Natural killer cell (primary cell): ENCODE measurements around the gene RXFP3. TPM values are rescaled to one million over a fixed set of nuclear protein-coding genes. Genes with fewer than 3 reads are reported as not detected.

Experiments
- ATAC-seq, 3 donors: fragments of 150-1000 bp in 2 of 3; fragments of 200-7000 bp in 1 of 3; cut with Tn5 transposase; 1 replicate in 1 of 3; 2 replicates in 2 of 3; pipeline ENCODE4 v1.10.0; 2021; ENCODE audit warnings: mild to moderate bottlenecking in 2 of 3, moderate library complexity in 2 of 3
- DNase-seq, 2 donors: peaks; one replicate each; pipeline versions ENCODE4 v3.0.0 to v3.0.0-alpha.2; 2013 to 2021; ENCODE audit warnings: mixed read lengths in 1 of 2
- H3K27ac ChIP-seq: one replicate; pipeline ENCODE4 v1.5.1; 2013; ENCODE audit warnings: mild to moderate bottlenecking, low read length
- H3K27me3 ChIP-seq: one replicate; pipeline ENCODE4 v1.6.1; 2013; ENCODE audit warnings: low read length; ENCODE audit not compliant: control insufficient read depth, insufficient read depth
- H3K36me3 ChIP-seq: one replicate; pipeline ENCODE4 v1.6.1; 2013; ENCODE audit warnings: low read length; ENCODE audit not compliant: control insufficient read depth, insufficient read depth
- H3K4me1 ChIP-seq: one replicate; pipeline ENCODE4 v1.6.1; 2013; ENCODE audit warnings: low read length; ENCODE audit not compliant: control insufficient read depth, insufficient read depth
- H3K4me3 ChIP-seq: one replicate; pipeline ENCODE4 v1.5.1; 2013; ENCODE audit warnings: low read length
- H3K9me3 ChIP-seq: one replicate; pipeline ENCODE4 v1.6.1; 2013; ENCODE audit warnings: low read length; ENCODE audit not compliant: control insufficient read depth, insufficient read depth
- H3K27ac Mint-ChIP-seq, 2 donors: one replicate each; pipeline ENCODE4 v1.8.0; 2022; ENCODE audit warnings: mild to moderate bottlenecking in 2 of 2, mixed read lengths in 2 of 2, moderate library complexity in 1 of 2
- H3K27me3 Mint-ChIP-seq, 2 donors: one replicate each; pipeline ENCODE4 v1.8.0; 2022; ENCODE audit warnings: low read depth in 2 of 2, mixed read lengths in 2 of 2
- H3K36me3 Mint-ChIP-seq: one replicate; pipeline ENCODE4 v1.8.0; 2022; ENCODE audit warnings: mixed read lengths
- H3K4me1 Mint-ChIP-seq, 2 donors: one replicate each; pipeline ENCODE4 v1.8.0; 2022; ENCODE audit warnings: mixed read lengths in 2 of 2
- H3K4me3 Mint-ChIP-seq: one replicate; pipeline ENCODE4 v1.8.0; 2022; ENCODE audit warnings: mild to moderate bottlenecking, moderate library complexity, mixed read lengths
- H3K9me3 Mint-ChIP-seq, 2 donors: one replicate each; pipeline ENCODE4 v1.8.0; 2022; ENCODE audit warnings: mixed read lengths in 2 of 2
- WGBS: methylation state at CpG from one replicate; pipeline ENCODE4 v1.1.7; 2013; ENCODE audit warnings: missing lambda C conversion rate; ENCODE audit not compliant: insufficient coverage; 5-methylcytosine and 5-hydroxymethylcytosine counted together
- intact Hi-C: fragments of 100-400 bp; cut with micrococcal nuclease; formaldehyde crosslinking; loops from one replicate; pipeline ENCODE4 v1.14.2; 2022
- total RNA-seq, 4 donors: library from RNA; stranded (reverse); fragments of 120-200 nt in 1 of 4; gene quantifications; one replicate each; pipeline versions ENCODE4 v1.2.3 to v1.2.4, GENCODE V29; 2013 to 2022
- TF ChIP-seq, protein P1 (sequence below): fragments of 200-600 bp; IDR thresholded peaks from one replicate; pipeline ENCODE4 v1.8.0; 2022; ENCODE audit warnings: antibody characterized with exemption

Gene RXFP3
- total RNA-seq, 3 donors from 2014 or later (not counting 1 experiment from before 2014, with no cell fraction given): not detected

DNA sequence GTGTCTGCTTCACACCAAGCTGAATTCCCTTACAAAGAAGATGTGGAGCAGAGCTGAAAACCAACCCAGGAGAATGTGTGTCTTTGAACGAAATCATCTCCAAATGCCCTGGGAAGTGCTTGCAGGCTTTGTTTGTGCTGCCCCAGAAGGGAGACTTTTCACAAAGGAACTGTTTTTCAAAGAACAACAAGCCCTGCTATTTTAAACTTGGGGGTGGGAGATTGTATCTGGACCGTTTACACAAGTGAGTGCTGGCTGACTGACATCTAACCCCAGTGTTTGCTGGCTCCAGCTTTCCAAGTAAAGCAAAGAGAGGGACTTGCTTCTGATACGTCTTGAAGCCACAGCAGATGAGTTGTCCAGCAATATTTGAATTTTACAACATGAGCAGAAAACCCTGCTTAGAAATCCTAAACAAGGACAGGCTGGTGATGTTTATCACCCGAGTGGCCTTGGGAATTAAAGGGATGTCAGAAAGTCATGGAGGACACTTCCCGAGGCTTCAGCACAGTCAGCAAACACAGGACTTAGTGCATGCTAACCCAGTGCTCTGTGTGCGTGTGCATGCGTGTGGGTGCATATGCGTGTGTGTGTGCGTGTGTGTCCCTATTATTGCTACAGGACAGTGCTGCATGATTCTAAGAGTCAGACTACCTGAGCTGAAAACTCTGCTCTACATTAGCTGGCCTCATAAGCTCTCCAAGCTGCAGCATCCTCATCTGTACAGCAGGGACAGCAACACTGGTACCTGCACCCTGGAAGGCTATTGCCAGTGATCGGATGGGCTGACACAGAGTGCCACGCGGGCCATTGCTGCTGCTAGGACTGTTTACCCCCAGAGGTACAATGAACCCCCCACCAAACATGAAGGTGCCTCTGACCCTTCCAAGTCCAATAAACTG lies 45.8 kb upstream of the RXFP3 start:
- Mint-ChIP-seq H3K4me3 (no peak overlapping the region), H3K36me3 (no peaks in the 10 kb centered on the region), H3K27me3 (peaks cover 27 to 50% of the 10 kb centered on the region in 2 donors), H3K4me1 (no peaks in the 10 kb centered on the region), H3K27ac (no peak overlapping the region), H3K9me3 (peaks cover 0 to 2% of the 10 kb centered on the region in 2 donors)
- TF ChIP-seq, protein P1, sequence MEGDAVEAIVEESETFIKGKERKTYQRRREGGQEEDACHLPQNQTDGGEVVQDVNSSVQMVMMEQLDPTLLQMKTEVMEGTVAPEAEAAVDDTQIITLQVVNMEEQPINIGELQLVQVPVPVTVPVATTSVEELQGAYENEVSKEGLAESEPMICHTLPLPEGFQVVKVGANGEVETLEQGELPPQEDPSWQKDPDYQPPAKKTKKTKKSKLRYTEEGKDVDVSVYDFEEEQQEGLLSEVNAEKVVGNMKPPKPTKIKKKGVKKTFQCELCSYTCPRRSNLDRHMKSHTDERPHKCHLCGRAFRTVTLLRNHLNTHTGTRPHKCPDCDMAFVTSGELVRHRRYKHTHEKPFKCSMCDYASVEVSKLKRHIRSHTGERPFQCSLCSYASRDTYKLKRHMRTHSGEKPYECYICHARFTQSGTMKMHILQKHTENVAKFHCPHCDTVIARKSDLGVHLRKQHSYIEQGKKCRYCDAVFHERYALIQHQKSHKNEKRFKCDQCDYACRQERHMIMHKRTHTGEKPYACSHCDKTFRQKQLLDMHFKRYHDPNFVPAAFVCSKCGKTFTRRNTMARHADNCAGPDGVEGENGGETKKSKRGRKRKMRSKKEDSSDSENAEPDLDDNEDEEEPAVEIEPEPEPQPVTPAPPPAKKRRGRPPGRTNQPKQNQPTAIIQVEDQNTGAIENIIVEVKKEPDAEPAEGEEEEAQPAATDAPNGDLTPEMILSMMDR: no peak
- Histone ChIP-seq H3K4me1 (peaks cover 3% of the 10 kb centered on the region), H3K9me3 (no peaks in the 10 kb centered on the region), H3K27me3 (peaks cover 24% of the 10 kb centered on the region), H3K27ac (no peak overlapping the region), H3K36me3 (no peaks in the 10 kb centered on the region), H3K4me3 (no peak overlapping the region)
- ATAC-seq (no peak), DNase-seq (no peak)
- intact Hi-C loops: no loop called here
- WGBS: 69% methylated on average over 12 of the region's 12 CpGs

DNA sequence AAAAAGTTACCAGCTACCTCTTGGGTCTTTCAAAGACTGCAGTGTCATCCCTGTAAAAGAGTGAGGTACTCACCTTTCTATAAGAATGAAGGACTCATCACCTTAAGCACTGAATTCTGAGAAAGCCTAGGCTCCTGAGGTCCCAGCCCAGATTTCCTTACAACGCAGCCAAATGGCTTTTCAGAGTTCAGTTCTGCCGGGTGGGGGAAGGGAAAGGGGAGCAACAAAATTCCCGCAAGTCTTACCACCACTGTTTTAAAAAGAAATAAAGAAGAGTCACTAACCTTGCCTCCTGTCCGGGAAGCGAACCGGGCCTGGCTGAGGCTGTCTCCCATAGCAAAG lies 44.8 kb upstream of the RXFP3 start:
- no peak overlapping the region for H3K27ac Mint-ChIP-seq
- Histone ChIP-seq H3K4me1 (peaks cover 3% of the 10 kb centered on the region), H3K9me3 (no peaks in the 10 kb centered on the region)

DNA sequence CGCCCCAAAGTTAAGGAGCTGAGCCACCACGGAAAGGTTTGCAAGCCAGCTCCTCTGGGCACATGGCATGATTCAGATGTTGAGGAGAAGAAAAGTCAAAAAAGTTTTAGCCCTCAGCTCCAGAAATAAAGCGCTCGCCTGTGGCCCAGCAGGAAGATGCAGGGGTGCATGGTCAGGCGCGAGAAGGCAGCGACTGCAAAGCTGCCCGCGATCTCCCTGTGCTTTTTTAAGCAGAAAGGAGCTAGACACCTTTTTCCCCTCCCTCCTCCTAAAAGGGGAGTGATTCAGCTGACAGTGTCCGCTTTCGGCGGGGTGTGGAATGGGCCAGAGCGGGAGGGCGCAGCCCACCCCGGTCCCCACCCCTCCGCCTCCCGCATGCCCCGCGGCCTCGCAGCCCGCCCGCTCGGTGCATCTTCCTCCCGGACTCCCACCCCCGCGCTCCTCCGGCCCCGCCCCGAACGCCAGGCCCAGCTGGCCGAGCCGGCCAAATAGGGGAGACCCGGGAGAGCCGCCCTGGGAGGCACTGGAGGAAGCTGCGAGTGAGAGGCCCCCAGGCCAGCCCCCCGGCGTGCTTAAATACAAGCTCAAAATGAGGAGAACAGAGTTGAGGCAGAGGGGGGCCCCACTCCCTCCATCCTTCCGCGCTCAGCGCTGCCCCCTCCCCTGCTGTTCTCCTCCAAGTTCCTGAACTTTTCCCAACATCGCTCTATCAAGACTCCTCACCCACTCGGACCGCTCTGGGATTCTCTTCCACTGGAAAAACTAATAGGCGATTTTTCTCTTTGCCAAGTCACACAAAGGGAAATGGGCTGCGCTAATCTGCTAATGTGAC lies 44.2 kb upstream of the RXFP3 start, which contains the start of gene ADAMTS12:
TSS of gene ADAMTS12 (minus strand) at position 203 of the 832 bp plus-strand sequence. CDS start at position 69, 134 bp downstream.
- Histone ChIP-seq H3K4me3 (no peak within 1 kb of the TSS), H3K9me3 (no peaks in the 10 kb centered on the region), H3K36me3 (no peaks in the 10 kb centered on the region), H3K4me1 (peaks cover 3% of the 10 kb centered on the region), H3K27ac (no peak within 1 kb of the TSS), H3K27me3 (peaks cover 26% of the 10 kb centered on the region)
- no peak for DNase-seq
- Mint-ChIP-seq H3K27ac (no peak within 1 kb of the TSS), H3K4me1 (no peaks in the 10 kb centered on the region), H3K9me3 (peaks cover 0 to 7% of the 10 kb centered on the region in 2 donors), H3K36me3 (no peaks in the 10 kb centered on the region), H3K27me3 (peaks cover 35 to 64% of the 10 kb centered on the region in 2 donors), H3K4me3 (no peak within 1 kb of the TSS)
- no peak for ATAC-seq
- intact Hi-C loops: no loop called here
- TF ChIP-seq, protein P1: no peak
- 10% methylated on average over 45 of the region's 45 CpGs for WGBS

More for the DNA sequence above, 44.8 kb upstream of the RXFP3 start:
- no peak overlapping the region for H3K27ac ChIP-seq
- DNase-seq (no peak), ATAC-seq (no peak)
- 6% methylated on average over 3 of the region's 6 CpGs for WGBS
- Mint-ChIP-seq H3K9me3 (peaks cover 0 to 2% of the 10 kb centered on the region in 2 donors), H3K4me3 (no peak overlapping the region), H3K27me3 (peaks cover 30 to 59% of the 10 kb centered on the region in 2 donors), H3K36me3 (no peaks in the 10 kb centered on the region), H3K4me1 (no peaks in the 10 kb centered on the region)
- intact Hi-C loops: no loop called here
- H3K36me3 ChIP-seq: no peaks in the 10 kb centered on the region
- no peak overlapping the region for H3K4me3 ChIP-seq
- H3K27me3 ChIP-seq: peaks cover 24% of the 10 kb centered on the region
- TF ChIP-seq, protein P1: no peak
